Measurements from ENCODE around the gene GGTLC2.

GRCh38 chr22:22595001-22595835, 49.2 kb upstream of the GGTLC2 start:
- TF ChIP-seq, protein P1, sequence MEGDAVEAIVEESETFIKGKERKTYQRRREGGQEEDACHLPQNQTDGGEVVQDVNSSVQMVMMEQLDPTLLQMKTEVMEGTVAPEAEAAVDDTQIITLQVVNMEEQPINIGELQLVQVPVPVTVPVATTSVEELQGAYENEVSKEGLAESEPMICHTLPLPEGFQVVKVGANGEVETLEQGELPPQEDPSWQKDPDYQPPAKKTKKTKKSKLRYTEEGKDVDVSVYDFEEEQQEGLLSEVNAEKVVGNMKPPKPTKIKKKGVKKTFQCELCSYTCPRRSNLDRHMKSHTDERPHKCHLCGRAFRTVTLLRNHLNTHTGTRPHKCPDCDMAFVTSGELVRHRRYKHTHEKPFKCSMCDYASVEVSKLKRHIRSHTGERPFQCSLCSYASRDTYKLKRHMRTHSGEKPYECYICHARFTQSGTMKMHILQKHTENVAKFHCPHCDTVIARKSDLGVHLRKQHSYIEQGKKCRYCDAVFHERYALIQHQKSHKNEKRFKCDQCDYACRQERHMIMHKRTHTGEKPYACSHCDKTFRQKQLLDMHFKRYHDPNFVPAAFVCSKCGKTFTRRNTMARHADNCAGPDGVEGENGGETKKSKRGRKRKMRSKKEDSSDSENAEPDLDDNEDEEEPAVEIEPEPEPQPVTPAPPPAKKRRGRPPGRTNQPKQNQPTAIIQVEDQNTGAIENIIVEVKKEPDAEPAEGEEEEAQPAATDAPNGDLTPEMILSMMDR (IDR thresholded peaks at IDR 0.05): no peak
- no peak for TF ChIP-seq POLR2A (IDR thresholded peaks at IDR 0.05)
- TF ChIP-seq EP300 (IDR thresholded peaks at IDR 0.05): no peak
- no peak for TF ChIP-seq POLR2AphosphoS5 (IDR thresholded peaks at IDR 0.05)

Measured in stomach (tissue), 4 donors.